ENCODE results near the gene SOX9. TPM values are rescaled to one million over a fixed set of nuclear protein-coding genes. Genes with fewer than 3 reads are reported as not detected.
A peak's percentile ranks its signal among the peaks of the same experiment; 100 is the strongest.

SOX9 gene
- total RNA-seq, 1 experiment from 2014 or later, result 119 TPM

- Histone ChIP-seq H3K9me3 (ENCODE audit: low read length) (no peaks in the 10 kb centered on the region), H3K4me2 (ENCODE audit: low read length) (no peak overlapping the region), H3K27ac (ENCODE audit: low read length) (no peak overlapping the region), H4K20me1 (ENCODE audit: low read length) (no peaks in the 10 kb centered on the region), H3K4me1 (ENCODE audit: insufficient read depth, low read length) (peaks cover 14% of the 10 kb centered on the region), H3K4me3 (ENCODE audit: low read length) (no peak overlapping the region), H3K36me3 (ENCODE audit: low read depth, low read length) (no peaks in the 10 kb centered on the region), H2AFZ (ENCODE audit: low read length) (no peak overlapping the region), H3K9me2 (replicated peaks; ENCODE audit: low read length) (no peaks in the 10 kb centered on the region), H3F3A (ENCODE audit: low read length, unreplicated experiment) (no peaks in the 10 kb centered on the region), H3K79me2 (ENCODE audit: low read length) (no peaks in the 10 kb centered on the region), H3K9ac (ENCODE audit: low read length) (no peak overlapping the region), H3K27me3 (ENCODE audit: low read length) (no peaks in the 10 kb centered on the region)
- DNase-seq, result no peak
- CTCF ChIA-PET, result no interaction called here
- intact Hi-C loops (cut with micrococcal nuclease), result no loop called here
- no peak for ATAC-seq
- POLR2A ChIA-PET (ENCODE audit: unreplicated experiment), result no interaction called here
- BruUV-seq (replicated peaks), result no TSS peak
- TF ChIP-seq EZH2 (IDR thresholded peaks at IDR 0.05; ENCODE audit: low read length, unreplicated experiment) (no peak), CTCF (conservative IDR thresholded peaks at IDR 0.05; ENCODE audit: low read depth, low read length) (no peak)
Observed at GRCh38 chr17:72075995-72076677, 44.7 kb upstream of the SOX9 start.

- Histone ChIP-seq H3F3A (ENCODE audit: low read length, unreplicated experiment) (no peaks in the 10 kb centered on the region), H3K4me2 (ENCODE audit: low read length) (no peak overlapping the region), H3K4me3 (ENCODE audit: low read length) (no peak overlapping the region), H2AFZ (ENCODE audit: low read length) (no peak overlapping the region), H3K27ac (ENCODE audit: low read length) (no peak overlapping the region), H4K20me1 (ENCODE audit: low read length) (no peaks in the 10 kb centered on the region), H3K9me2 (replicated peaks; ENCODE audit: low read length) (no peaks in the 10 kb centered on the region), H3K79me2 (ENCODE audit: low read length) (no peaks in the 10 kb centered on the region), H3K4me1 (ENCODE audit: insufficient read depth, low read length) (peaks cover 14% of the 10 kb centered on the region), H3K9me3 (ENCODE audit: low read length) (no peaks in the 10 kb centered on the region), H3K27me3 (ENCODE audit: low read length) (no peaks in the 10 kb centered on the region), H3K9ac (ENCODE audit: low read length) (no peak overlapping the region), H3K36me3 (ENCODE audit: low read depth, low read length) (no peaks in the 10 kb centered on the region)
- POLR2A ChIA-PET (ENCODE audit: unreplicated experiment), result no interaction called here
- no TSS peak for BruUV-seq (replicated peaks)
- ATAC-seq (no peak), DNase-seq (no peak)
- CTCF ChIA-PET, result no interaction called here
- no peak for TF ChIP-seq EZH2 (IDR thresholded peaks at IDR 0.05; ENCODE audit: low read length, unreplicated experiment)
- TF ChIP-seq CTCF (conservative IDR thresholded peaks at IDR 0.05; ENCODE audit: low read depth, low read length), result no peak
- no peak for TF ChIP-seq EZH2phosphoT487 (IDR thresholded peaks at IDR 0.05; ENCODE audit: borderline replicate concordance, low read length)
- intact Hi-C loops (cut with micrococcal nuclease), result no loop called here
Observed at GRCh38 chr17:72076678-72077030, 44.2 kb upstream of the SOX9 start.

GRCh38 chr17:72077326-72077960 lies 43.4 kb upstream of the SOX9 start:
- H3K27me3 ChIP-seq (ENCODE audit: low read length), result no peaks in the 10 kb centered on the region
- TF ChIP-seq EZH2 (IDR thresholded peaks at IDR 0.05; ENCODE audit: low read length, unreplicated experiment) (no peak), CTCF (conservative IDR thresholded peaks at IDR 0.05; ENCODE audit: low read depth, low read length) (peak; percentile 39)
- no peak for ATAC-seq
- intact Hi-C loops (cut with micrococcal nuclease), result no loop called here
- peak; percentile 39 for DNase-seq
- peaks cover 14% of the 10 kb centered on the region for H3K4me1 ChIP-seq (ENCODE audit: insufficient read depth, low read length)
- H3K9me2 ChIP-seq (replicated peaks; ENCODE audit: low read length), result no peaks in the 10 kb centered on the region
- BruUV-seq (replicated peaks), result no TSS peak
- no peak overlapping the region for H2AFZ ChIP-seq (ENCODE audit: low read length)
- ChIA-PET CTCF (no interaction called here), POLR2A (ENCODE audit: unreplicated experiment) (no interaction called here)
- no peaks in the 10 kb centered on the region for H3K9me3 ChIP-seq (ENCODE audit: low read length)
- H3K27ac ChIP-seq (ENCODE audit: low read length), result no peak overlapping the region
- H3K9ac ChIP-seq (ENCODE audit: low read length), result no peak overlapping the region
- no peaks in the 10 kb centered on the region for H3K79me2 ChIP-seq (ENCODE audit: low read length)
- H3F3A ChIP-seq (ENCODE audit: low read length, unreplicated experiment), result no peaks in the 10 kb centered on the region
- H3K4me3 ChIP-seq (ENCODE audit: low read length), result no peak overlapping the region
- H3K4me2 ChIP-seq (ENCODE audit: low read length), result no peak overlapping the region
- no peaks in the 10 kb centered on the region for H3K36me3 ChIP-seq (ENCODE audit: low read depth, low read length)
- H4K20me1 ChIP-seq (ENCODE audit: low read length), result no peaks in the 10 kb centered on the region

Measured in PC-3 (cell line).